HepG2 (cell line): ENCODE data around the gene AQP12A.

ENCODE experiments used
- AHR ChIP-seq: IDR thresholded peaks from 2 replicates; pipeline ENCODE4 v1.6.1; 2018; ENCODE audit warnings: missing genetic modification reagents, missing compliant biosample characterization
- EZH2 ChIP-seq: conservative IDR thresholded peaks from 2 replicates; pipeline ENCODE4 v1.6.1; 2012; ENCODE audit warnings: mild to moderate bottlenecking, low read depth, low read length, moderate library complexity
- FOXK1 ChIP-seq: sonication (generic); formaldehyde crosslinking; IDR thresholded peaks from 2 replicates; pipeline ENCODE4 v1.4.0; 2020; ENCODE audit warnings: low read depth, missing genetic modification reagents, borderline replicate concordance
- MED13 ChIP-seq: sonication (generic); formaldehyde crosslinking; IDR thresholded peaks from 2 replicates; pipeline ENCODE4 v1.5.0; 2020; ENCODE audit warnings: missing genetic modification reagents
- POLR2A ChIP-seq, 2 experiments: IDR thresholded peaks; 2 replicates each; pipeline ENCODE4 v1.6.1; 2011; ENCODE audit warnings: low read depth in 2 of 2, low read length in 2 of 2, mild to moderate bottlenecking in 1 of 2, moderate library complexity in 1 of 2; ENCODE audit not compliant: insufficient read depth in 1 of 2
- SMC3 ChIP-seq: IDR thresholded peaks from 2 replicates; pipeline ENCODE4 v1.6.1; 2011; ENCODE audit warnings: low read length, improper control_type of control experiment
- ZNF282 ChIP-seq: fragments of 450-650 bp; IDR thresholded peaks from 2 replicates; pipeline ENCODE4 v1.6.1; 2018; ENCODE audit not compliant: partially characterized antibody

DNA sequence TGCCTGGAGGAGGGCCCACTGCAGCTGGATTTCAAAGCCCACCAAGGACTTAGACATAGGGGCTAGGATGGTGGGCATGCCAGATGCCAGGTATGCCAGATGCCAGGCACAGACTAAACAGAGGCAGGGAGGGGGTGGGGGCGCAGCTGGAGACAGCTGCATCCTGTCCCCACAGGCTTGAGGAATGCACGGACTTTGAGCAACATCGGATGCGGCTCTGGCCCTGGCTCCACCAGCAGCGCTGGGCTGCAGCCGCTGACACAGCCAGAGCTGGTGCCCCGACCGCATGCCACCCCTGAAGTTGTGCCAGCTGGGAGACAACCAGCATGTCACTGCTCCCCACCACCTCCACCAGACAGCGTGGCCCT is 39.5 kb downstream of the AQP12A start:
- no peak for TF ChIP-seq ZNF282
- TF ChIP-seq SMC3, result no peak
- no peak for TF ChIP-seq FOXK1 (CRISPR knock-in tag)
- TF ChIP-seq MED13, result no peak
- TF ChIP-seq POLR2A (IDR thresholded peaks at IDR 0.05; ENCODE audit: insufficient read depth in 1 of 2, low read depth in 2 of 2, low read length in 2 of 2), result no peak
- no peak; the same call in 1 of the 2 replicates for TF ChIP-seq EZH2
- no peak for TF ChIP-seq AHR
